ENCODE data around the gene KLHDC8B.

DNA sequence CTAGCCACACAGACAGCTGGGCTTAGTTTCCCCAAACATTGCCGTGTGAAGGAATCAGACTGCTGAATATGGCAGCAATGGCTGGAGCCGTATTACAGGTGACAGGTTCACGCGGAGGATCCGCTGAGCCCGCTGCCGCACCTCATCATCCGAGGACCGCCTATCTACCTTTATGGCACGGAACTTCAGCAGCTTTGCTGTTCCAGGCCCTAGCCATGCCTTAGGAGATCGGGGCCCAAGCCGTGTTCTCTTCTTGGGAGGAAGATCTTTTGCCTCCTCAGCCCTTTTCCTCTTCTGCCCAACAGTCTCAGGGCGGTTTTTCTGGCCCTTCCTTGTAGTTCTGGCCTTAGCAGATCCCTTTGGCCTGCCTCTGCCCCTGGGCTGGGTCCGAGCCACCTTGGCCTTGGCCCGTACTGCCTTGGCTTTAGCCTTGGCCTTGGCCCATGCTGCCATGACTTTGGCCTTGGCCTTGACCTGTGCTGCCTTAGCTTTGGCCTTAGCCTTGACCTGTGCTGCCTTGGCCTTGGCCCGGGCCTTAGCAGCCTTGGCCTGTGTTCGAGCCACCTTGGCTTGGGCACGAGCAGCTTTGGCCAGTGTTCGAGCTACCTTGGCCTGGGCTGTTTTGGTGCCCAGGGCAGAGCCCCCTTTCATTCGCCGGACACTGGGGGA is 8.5 kb upstream of the KLHDC8B start:
- no peak for TF ChIP-seq POLR2A (IDR thresholded peaks at IDR 0.05)
- TF ChIP-seq, protein P1, sequence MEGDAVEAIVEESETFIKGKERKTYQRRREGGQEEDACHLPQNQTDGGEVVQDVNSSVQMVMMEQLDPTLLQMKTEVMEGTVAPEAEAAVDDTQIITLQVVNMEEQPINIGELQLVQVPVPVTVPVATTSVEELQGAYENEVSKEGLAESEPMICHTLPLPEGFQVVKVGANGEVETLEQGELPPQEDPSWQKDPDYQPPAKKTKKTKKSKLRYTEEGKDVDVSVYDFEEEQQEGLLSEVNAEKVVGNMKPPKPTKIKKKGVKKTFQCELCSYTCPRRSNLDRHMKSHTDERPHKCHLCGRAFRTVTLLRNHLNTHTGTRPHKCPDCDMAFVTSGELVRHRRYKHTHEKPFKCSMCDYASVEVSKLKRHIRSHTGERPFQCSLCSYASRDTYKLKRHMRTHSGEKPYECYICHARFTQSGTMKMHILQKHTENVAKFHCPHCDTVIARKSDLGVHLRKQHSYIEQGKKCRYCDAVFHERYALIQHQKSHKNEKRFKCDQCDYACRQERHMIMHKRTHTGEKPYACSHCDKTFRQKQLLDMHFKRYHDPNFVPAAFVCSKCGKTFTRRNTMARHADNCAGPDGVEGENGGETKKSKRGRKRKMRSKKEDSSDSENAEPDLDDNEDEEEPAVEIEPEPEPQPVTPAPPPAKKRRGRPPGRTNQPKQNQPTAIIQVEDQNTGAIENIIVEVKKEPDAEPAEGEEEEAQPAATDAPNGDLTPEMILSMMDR (IDR thresholded peaks at IDR 0.05): no peak

Measured in testis (tissue), 2 donors.